IPS-NIHi7 (cell line): ENCODE results near the gene RPL13A.

Experiments used
- DNase-seq: peaks from one replicate; pipeline ENCODE4 v3.0.0; 2012; ENCODE audit warnings: mixed read lengths; ENCODE audit errors: extremely low spot score

RPL13A gene

GRCh38 chr19:49481020-49481683, 6.3 kb upstream of the RPL13A start:
- no peak for DNase-seq

GRCh38 chr19:49486232-49486631, 1.2 kb upstream of the RPL13A start:
- no peak for DNase-seq

- DNase-seq: no peak
Measured at GRCh38 chr19:49486710-49487276, 615 bp upstream of the RPL13A start.

- DNase-seq: no peak
Measured at GRCh38 chr19:49488046-49488862, 846 bp downstream of the RPL13A start.

- no peak for DNase-seq
Measured at GRCh38 chr19:49488863-49489537, 1.6 kb downstream of the RPL13A start.

GRCh38 chr19:49489601-49490167, 2.3 kb downstream of the RPL13A start:
- no peak for DNase-seq

- DNase-seq: no peak
Measured at GRCh38 chr19:49490287-49491029, 3.0 kb downstream of the RPL13A start.

- DNase-seq: no peak
Measured at GRCh38 chr19:49491030-49491803, 3.8 kb downstream of the RPL13A start.

- DNase-seq: no peak
Measured at GRCh38 chr19:49491804-49492572, 4.6 kb downstream of the RPL13A start.

GRCh38 chr19:49492573-49493405, 5.4 kb downstream of the RPL13A start:
- no peak for DNase-seq

GRCh38 chr19:49496574-49497008, 9.2 kb downstream of the RPL13A start:
- DNase-seq: no peak

- DNase-seq: no peak
Measured at GRCh38 chr19:49497047-49497788, 9.8 kb downstream of the RPL13A start.

- no peak for DNase-seq
Measured at GRCh38 chr19:49497789-49498103, 10.3 kb downstream of the RPL13A start.

- DNase-seq: no peak
Measured at GRCh38 chr19:49498475-49498874, 11.1 kb downstream of the RPL13A start.

- DNase-seq: no peak
Measured at GRCh38 chr19:49499030-49499670, 11.7 kb downstream of the RPL13A start.

GRCh38 chr19:49502866-49503581, 15.6 kb downstream of the RPL13A start:
- DNase-seq: no peak

- DNase-seq: no peak
Measured at GRCh38 chr19:49503582-49503962, 16.2 kb downstream of the RPL13A start.
